ENCODE results near the gene MINDY4B.
"Not testable (repeated sequence)": the region's sequence is repeated elsewhere in the genome, so short reads cannot be mapped to it uniquely, and the experiment has no call there.

Gene MINDY4B

DNA sequence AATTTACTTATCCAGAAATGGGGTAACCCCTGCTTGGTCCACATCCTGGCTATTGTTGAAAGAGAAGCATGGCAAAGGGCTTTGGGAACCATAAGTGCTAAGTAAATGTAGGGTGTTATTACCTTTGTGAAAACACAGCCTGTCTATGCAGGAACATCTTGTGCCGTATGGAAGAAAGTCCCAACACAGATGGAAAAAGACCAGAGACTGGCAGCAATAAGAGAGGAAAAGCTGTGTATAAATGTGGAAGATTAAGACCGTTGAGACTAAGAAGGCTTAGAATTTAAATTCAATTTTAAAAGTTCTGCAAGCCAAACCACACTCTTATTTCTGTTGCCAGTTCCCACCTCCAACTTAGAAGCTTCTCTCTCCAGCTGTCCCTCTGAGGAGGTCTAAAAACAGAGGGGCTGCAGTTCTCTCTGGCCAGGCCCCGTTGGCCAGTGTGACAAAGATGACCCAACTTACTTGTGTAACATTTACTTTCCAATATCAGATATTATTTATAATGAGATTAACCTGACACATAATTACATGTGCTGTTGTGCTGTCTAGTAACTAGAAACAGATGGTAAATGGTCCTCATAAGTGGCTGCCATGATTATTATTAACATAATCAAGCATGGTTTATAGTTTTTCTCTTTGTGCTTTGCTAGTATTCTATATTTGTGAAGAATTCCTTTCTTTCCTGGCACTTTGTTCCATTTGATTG is 7.0 kb downstream of the MINDY4B start:
- FAIRE-seq = no peak

DNA sequence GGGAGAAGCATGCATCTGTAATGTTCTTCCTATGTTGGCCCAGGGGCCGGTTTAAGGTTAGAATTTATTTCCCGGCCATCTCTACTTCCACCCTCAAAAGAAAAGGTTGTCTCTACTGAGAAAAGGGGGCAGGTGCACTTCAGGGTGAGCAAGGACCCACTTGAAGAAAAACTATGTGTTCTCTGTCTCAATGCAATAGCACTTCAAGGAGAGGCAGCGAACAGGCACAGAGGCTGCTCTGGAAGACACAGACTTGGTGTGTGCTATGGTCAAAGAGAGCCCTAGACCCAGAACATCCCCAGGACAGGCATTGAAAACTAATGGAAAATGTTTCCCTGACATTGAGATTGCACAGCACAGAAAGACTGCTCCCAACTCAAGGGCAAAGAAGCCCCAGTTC is 7.6 kb downstream of the MINDY4B start:
- FAIRE-seq = no peak

- no peak for FAIRE-seq
Observed at GRCh38 chr3:150890831-150891230, 14.4 kb downstream of the MINDY4B start.

- no peak for FAIRE-seq
Observed at GRCh38 chr3:150890295-150890694, 14.9 kb downstream of the MINDY4B start.

- no peak for FAIRE-seq
Observed at GRCh38 chr3:150889106-150889505, 16.1 kb downstream of the MINDY4B start.

DNA sequence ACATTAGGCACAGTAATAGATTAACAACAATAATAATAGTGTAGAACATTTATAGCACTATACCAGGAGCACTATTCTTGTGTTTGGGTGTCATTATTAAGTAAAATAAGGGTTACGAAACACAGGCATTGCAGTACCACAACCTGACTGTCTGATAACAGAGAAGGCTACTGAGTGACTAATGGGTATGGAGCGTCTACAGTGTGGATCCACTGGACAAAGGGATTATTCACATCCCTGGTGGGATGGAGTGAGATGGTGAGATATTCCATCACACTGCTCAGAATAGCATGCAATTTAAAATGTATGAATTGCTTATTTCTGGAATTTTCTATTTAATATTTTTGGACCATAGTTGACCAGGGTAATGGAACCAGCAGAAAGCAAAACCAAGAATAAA is 18.2 kb downstream of the MINDY4B start:
- FAIRE-seq = no peak

DNA sequence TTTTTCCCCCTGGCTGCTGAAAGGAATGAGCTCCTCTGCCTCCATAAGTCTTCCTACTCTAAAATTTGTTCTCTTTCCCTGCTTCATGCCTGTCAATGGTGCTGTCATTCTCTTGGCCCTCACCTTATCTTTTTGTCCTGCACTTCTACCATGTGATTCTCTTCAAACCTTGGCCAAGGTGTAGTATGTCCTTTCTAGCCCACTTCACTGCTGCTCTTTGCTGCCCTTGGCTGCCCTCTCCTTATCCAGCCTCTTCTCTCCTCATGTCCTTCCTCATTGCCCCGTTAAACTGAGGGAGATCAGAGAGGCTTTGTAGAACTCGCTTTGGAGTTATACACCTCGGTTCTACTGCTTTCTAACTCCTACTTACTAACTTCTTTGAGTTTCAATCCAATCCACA is 19.7 kb downstream of the MINDY4B start:
- FAIRE-seq = no peak

DNA sequence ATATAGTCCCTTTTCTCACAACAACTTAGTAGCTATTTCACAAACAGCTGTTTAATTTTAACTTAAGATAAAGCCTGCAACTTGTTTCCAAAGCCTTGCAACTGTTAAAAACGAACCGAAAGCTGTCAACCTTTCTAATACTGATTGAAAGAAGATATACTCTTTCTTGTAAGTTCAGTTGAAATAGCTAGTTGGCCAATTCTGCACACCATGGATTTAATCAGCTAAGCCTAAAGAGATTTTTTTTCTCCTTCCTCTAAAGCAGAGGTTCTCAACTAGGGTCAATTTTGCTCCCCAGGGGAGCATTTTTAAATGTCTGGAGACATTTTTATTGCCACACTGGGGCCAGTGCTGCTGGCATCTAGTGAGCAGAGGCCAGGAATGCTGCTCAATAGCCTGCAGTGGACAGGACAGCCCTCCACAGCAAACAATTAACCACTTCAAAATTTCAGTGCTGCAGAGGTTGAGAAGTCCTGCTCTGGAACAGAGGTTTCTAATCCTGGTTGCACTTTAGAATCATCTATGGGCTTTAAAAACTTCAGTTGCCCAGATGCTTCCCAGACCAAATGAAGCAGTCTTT is 26.2 kb downstream of the MINDY4B start:
- FAIRE-seq = no peak

DNA sequence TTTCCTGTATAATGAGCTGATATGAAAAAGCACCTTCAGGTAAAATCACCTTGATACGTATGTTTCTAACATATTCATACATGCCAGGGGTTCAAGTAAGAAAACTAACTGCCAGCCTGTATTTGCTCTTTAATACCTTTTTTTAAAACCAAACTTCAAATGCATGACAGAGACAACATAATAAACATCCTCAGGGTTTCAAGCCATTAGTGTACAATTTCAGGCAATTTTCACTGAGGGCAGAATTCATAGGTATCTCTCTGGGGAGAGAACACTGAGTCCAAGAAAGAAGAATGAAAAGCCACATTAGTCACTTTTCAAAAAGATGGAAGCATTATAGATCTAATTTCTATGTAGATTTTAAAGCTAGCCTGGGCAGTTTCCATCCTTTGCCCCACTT is 26.9 kb downstream of the MINDY4B start:
- no peak for FAIRE-seq

- FAIRE-seq = no peak
Observed at GRCh38 chr3:150877303-150877702, 27.9 kb downstream of the MINDY4B start.

DNA sequence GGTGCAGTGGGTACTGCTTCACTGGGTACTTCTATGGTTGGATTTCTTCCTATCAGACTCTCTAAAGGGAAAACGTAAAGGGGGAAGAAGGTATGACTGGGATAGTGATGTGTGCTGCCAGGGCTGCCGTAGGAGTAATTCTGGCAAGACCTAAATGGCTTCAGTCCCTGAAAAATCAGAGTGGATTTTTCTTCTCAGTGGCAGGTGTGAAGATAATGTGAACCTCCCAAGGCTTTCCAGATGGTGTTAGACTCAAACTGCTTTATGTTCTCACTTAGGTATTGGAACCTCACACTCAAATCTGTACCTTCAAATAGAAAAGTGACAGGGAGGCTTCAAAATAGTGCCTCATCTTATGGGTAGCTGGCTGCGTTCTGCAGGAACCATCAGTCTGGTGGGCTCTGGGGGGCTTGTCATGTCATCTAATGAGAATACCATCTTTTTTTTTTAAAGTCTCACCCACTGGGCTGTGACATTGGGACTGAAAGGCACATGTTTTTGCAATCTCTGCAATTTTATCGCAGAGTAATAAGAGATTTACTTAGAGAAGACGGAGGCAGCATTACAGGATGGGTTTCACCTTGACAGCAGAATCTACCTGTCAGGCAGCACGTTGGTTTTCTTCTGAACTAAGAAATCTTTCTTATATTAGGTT is 28.5 kb downstream of the MINDY4B start:
- FAIRE-seq = no peak

- no peak for FAIRE-seq
Observed at GRCh38 chr3:150875548-150875947, 29.7 kb downstream of the MINDY4B start.

DNA sequence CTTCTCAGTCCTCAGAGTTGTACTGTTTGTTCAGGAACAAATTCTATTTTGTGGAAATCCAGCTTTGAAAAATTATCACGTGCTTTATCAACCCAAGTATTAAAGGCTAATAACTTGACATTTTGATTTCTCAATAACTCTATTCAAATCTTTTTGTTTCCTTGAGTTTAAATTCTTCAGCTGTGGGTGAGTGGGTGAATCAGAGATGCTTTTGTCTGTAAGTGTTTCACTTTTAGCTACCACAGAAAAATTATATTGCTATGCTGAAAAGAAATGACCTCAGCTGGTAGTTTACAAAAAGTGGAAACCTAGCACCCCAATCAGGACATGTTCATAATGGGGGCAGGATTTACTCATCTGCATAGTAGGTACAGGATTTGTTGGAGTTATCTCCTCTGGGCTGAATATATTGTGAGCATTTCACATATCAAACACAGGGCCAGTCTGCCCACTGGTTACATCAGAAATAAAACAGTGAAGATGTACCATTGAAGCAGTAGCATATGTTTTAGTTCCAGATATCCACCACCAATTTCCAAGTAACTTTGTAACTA is 30.5 kb downstream of the MINDY4B start:
- FAIRE-seq = no peak

DNA sequence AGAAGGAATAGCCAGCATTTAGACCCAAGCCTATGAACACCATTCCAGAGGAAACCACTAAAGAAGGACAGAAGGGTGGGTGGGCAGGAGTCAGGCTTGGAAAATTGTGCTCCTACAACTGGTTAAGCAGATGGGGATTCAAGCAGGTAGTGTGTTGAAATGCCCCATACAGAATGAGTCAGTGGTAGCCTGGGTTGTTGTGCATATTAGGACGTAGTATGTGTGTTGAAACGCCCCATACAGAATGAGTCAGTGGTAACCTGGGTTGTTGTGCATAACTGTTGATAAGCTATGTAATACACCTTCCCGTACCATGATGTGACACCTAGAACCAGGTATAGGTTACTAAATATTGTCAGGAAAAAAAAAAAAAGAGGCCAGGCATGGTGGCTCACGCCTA is 34.0 kb downstream of the MINDY4B start:
- no peak for FAIRE-seq

- FAIRE-seq = no peak
Observed at GRCh38 chr3:150870406-150870805, 34.8 kb downstream of the MINDY4B start.

- no peak for FAIRE-seq
Observed at GRCh38 chr3:150868282-150868681, 37.0 kb downstream of the MINDY4B start.

DNA sequence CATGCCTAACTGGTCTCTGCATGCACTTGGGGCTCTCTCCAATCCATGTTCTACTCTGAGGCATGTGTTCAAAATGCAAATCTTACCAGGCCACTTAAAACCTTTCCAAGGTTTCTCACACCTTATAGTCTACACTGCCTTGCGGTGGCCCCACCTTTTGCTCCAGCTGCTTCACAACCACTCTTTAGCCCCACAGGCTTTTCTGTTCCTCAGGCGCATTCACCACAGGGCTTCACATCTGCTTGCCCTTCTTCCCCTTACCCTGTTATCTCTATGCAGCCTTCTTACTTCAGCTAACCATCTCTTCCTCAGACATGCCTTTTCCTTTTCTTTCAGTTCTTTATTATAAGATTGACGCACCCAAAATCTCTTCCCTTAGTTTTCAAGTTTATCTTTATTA is 37.8 kb downstream of the MINDY4B start:
- no peak for FAIRE-seq

DNA sequence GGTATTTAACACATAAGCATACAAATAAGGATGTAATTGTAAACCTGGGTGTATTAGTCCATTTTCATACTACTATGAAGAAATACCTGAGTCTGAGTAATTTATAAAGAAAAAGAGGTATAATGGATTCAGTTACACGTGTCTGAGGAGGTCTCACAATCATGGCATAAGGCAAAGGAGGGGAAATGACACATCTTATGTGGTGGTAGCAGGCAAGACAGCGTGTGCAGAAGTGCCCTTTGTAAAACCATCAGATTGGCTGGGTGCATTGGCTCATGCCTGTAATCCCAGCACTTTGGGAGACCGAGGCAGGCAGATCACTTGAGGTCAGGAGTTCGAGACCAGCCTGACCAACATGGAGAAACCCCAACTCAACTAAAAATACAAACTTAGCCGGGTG is 41.3 kb downstream of the MINDY4B start:
- not testable (repeated sequence) for FAIRE-seq

GRCh38 chr3:150861851-150862250 is 43.4 kb downstream of the MINDY4B start:
- FAIRE-seq = no peak

- not testable (repeated sequence) for FAIRE-seq
Observed at GRCh38 chr3:150857936-150858335, 47.3 kb downstream of the MINDY4B start.

- FAIRE-seq = no peak
Observed at GRCh38 chr3:150850191-150850590, 55.0 kb downstream of the MINDY4B start.

DNA sequence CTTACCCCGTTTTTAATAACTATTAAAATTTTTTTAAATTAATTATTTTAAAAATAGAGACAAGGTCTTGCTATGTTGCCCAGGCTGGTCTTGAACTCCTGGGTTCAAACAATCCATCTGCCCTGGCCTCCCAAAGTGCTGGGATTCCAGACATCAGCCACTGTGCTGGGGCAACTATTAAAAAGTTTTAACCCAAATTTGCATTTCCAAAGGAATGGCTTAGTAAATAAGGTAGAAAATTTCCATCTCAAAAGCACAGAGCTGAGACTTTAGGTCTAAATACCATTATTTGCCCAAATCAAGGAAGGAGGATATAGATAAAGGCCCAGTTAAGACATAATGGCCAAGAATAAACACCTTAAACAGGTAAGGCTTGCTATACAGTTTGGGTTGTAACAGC is 56.4 kb downstream of the MINDY4B start:
- FAIRE-seq = no peak

DNA sequence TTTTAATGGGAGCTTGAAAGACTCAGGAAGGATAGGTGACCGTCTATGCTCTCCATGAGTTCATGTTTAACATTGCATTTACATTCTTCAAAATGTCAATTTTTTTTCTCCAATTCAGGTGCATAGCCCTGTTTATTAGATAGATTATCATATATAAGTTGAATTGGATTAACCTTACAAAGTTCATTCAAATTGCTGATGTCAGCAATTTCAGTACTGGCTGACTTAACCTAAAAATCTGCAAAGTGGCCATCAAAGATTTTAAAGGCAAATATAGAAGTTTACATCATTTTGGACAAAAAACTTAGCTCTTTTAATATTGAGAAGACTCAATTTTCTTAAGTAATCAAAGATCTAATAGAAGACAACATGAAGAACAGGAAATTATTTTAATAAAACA is 57.8 kb downstream of the MINDY4B start:
- no peak for FAIRE-seq

- no peak for FAIRE-seq
Observed at GRCh38 chr3:150844484-150844883, 60.8 kb downstream of the MINDY4B start.

Data from TTC549 (cell line).